HG03066 (cell line): ENCODE measurements around the gene BRWD1.

Experiments used
- ATAC-seq: cut with Tn5 transposase; IDR thresholded peaks from one replicate; pipeline ENCODE4 v1.9.1; 2021; ENCODE audit warnings: low read depth; ENCODE audit not compliant: unreplicated experiment

Gene BRWD1

DNA sequence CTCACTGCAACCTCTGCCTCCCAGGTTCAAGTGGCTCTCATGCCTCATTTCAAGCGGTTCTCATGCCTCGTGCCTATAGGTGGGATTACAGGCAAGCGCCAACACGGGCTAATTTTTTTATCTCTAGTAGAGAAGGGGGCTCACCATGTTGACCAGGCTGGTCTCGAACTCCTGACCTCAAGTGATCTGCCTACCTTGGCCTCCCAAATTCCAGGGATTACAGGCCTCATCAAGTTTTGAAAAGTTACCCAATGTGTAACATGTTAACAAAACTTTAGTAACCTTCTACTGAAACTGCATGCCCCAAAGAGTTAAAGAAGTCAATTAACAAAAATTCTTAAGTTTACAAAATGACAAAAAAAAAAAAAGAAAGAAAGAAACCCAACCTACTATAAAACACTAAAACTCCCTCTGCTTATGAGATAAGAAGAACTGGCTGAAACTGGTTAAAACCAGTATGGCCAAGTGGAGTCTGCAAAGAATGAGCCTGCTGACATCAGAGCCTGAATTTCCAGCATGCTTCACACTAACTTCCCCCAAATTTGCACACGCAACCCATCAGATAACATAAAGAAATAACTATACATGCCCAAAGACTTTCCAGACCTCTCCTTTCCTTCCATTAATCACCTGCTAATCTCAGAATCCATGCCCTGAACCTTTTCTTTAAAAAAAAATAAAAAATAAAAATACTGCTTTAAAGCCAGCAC, 104.7 kb downstream of the BRWD1 start:
- ATAC-seq = no peak

DNA sequence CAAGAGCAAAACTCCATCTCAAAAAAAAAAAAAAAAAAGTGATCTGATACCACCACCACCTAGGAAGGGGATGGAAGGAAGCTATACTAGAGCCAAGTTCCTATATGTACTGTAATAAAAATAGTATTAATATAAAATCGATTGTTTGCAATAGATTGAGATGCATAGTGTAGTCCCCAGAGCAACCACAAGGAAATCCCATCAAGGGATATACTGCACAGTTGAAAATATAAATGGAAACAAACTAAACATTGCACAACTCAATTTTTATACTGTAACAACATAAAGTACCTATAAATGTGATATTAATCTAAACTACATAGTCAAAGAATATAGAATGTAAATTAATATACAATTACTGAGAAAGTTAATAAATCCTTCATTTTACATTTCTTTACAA, 109.3 kb downstream of the BRWD1 start:
- no peak for ATAC-seq

DNA sequence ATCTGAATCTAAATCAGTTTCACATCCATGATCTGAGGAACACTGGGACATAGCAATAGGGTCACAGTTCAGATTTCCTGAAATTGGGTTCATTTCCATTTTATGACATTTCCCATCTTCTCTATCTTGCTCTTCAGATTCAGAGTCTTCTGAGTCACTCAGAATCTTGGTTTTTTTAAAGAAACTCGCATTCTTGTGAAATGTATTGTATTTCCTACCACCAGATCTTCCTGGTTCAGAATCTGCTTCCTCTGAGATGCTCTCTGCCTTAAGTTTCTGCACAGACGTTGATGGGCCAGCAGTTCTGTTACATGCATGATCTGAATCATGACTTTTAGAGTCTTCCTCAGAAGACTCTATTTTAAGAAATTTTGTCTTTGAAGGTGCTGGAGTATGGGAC, 114.6 kb downstream of the BRWD1 start:
- no peak for ATAC-seq

DNA sequence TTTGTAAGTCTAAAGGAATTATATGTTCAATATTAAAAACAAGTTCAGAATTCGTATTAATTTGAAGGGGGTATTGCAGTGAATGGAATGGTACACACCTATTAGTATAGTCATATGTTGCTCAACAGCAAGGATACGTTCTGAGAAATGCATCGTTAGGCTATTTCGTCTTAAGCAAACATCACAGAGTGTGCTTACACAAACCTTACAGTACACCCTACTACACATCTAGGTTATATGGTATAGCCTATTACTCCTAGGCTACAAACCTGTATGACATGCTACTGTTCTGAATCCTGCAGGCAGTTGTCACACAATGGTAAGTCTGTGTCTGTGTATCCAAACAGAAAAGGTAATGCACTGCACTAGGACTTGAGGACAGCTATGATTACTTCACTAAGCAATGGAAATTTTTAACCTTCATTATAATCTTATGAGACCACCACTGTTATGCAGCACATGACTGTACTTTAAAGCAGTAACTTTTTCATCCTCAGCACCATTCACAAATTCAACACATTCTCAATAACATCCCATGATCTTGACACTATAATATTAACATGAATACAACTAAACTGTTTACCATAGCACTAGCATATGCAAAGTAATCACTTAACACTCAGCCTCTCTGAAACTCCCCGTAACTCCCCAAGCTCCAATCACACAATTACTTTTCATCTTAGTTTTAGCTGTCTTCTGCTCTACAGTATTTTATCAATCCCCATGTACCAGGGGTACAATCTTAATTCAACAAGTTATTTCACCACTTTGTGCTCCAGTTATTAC, 115.8 kb downstream of the BRWD1 start:
- no peak for ATAC-seq

DNA sequence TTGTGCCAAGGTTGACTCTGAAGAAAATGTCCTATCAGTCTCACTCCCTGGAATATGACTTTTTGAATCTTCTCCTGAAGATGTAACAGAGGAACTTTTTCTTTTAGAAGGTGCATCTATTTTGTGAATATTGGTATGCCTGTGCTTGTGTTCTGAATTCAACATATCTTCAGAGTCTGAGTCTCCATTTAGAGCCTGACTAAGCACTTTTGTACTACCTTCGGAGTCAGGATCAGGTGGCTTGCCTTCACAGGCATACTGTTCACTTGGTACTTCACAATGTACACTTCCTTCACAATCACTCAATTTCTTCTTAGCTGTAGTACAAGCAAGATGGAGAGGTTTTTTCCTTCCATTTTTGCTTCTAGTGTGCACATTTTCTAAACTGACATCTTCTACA, 116.6 kb downstream of the BRWD1 start:
- no peak for ATAC-seq

DNA sequence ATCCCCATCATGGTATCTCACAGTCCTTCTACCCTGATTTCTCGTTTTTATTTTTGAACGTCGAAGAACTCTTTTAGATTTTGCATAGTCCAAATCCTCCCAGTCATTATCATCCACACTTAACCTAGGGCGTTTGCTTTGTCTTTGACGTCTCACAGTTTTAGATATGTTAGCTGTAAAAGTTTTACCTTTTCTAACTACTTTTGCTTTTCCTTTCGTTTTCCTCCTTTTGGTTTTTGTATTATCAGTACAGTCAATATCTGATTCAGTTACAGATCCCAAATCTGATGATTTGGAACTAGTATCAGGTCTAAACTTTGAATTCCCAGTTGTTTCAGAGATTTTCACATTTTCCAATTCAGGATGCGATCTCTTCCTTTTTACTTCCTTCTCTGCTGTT, 117.1 kb downstream of the BRWD1 start:
- ATAC-seq = no peak

DNA sequence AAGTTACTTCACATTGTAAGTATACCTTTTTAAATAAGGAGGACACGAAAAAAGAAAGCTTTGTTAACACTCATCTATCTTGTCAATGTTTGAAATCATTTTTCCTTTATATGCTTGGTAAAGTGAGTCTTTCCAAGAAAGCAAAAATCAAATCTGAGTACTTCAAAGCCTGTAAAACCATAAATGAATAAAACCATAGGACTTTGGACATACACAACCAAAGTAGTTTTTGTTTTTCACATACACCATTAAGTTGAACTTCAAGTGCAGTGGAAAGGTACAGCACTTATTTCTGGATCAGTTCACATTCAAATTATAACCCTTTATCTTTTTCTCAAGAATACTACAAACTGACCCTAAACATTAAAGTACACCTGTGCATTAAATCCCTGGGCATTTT, 120.1 kb downstream of the BRWD1 start:
- no peak for ATAC-seq

DNA sequence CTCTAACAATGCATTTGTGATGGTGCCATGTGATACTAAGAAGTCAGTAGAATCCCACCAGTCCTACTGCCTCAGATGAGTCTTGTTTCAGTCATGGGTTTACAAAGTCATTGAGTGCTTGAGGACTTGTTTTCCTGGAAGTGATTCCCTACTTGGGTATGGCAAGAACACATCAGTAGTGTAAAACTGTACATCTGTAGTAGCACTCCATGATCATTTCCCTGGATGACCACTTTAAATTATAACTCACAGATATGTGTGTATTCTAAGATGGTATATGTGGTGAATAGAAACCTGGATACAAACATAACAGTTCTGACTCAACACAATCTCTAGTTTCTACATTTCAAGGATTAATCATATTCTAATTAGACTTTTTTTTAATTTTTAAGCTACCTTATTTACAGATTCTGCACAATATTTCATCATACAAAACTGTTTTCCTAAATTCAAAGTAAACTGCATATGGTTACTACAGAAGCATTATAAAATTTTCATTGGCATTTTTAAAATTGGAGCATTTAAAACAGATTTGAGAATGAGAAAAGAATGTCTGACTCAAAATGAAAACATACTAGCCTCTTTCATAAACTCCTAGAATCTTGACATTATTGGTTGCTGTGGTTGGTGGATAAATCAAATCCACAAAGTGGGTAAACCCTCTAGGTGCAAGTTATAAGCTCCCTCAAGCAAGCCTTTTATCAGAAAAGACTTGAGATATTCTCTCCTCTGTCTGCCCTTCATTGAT, 123.4 kb downstream of the BRWD1 start:
- no peak for ATAC-seq

DNA sequence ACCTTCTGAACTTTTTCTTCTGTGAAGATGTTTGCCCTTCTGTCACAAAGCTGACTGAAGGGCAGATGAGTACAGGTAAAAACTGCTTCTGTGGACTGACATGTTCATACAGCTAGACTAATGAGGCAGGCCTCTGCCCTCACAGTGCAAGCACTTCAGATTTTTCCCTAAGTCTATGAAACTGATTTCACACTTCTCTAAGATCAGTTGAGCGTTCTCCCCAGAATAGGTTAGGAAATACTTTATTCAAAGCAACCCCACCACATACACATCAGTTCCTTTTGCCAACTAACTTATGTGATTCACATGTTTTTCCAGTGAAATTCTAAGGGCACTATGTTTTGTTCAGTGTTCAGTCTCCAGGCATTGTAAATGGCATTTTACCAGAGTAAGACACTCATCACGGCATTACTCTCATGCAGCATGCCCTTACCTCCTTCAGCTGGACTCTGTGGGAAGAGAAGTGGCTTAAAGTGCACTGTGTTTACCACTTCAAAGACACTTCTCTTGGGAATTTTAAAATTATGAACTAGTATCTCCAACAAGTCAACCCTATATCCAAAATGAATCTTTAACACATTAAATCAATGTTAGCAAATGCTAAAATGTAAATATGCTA, 124.8 kb downstream of the BRWD1 start:
- ATAC-seq = no peak

DNA sequence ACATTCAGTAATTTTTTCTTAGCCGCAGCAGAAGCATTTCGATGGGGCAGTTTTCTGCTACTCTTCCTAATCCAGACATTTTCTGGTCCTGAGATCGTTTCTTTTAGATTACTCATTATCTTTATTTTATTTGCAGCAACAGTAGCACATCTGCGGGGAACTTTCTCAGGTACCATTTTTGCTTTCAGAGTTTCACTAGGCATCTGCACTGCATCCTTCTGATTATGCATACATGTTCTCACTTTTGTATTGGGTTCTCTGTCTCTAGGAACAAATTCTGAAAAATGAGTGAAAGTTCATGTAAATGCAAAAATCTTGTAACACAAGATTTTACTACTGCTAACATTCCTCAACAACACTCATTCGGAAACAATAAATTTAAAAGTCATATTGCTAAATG, 126.3 kb downstream of the BRWD1 start:
- ATAC-seq = no peak

DNA sequence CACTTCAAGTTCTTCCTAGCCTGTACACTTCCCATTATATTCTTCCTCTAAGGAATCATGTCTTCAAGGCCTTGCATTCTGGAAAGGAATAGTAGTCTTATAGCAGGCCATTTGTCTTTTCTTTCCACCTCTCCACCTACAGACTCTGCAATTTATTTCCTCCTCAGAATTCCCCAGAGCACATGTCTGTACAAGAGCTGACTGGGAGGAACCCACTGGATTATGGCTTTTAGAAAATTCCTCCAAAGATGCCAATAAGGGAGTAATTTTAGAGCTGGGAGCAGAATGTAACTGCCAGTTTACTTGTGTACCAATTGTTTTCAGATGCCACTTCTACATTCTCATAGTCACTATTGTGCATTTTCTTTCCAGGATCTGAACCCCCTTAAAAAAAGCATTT, 126.8 kb downstream of the BRWD1 start:
- no peak for ATAC-seq

DNA sequence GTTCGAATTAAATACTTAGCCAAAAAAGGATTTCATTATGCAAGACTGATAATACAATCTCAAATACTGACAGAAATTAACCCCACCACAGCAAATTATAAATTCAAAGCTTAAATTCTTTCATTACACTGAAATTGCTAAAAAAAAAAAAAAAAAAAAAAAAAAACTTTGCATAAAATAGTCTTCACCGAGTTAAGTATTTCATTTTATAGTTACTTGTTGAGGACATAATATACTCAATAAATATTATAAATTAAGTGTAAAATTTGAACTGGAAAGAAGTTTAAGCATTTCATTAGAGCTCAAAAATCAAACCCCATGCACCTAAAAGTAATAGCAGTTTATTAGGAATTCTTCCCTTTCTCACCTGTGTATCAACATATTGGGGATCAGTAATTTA, 128.3 kb downstream of the BRWD1 start:
- ATAC-seq = no peak

DNA sequence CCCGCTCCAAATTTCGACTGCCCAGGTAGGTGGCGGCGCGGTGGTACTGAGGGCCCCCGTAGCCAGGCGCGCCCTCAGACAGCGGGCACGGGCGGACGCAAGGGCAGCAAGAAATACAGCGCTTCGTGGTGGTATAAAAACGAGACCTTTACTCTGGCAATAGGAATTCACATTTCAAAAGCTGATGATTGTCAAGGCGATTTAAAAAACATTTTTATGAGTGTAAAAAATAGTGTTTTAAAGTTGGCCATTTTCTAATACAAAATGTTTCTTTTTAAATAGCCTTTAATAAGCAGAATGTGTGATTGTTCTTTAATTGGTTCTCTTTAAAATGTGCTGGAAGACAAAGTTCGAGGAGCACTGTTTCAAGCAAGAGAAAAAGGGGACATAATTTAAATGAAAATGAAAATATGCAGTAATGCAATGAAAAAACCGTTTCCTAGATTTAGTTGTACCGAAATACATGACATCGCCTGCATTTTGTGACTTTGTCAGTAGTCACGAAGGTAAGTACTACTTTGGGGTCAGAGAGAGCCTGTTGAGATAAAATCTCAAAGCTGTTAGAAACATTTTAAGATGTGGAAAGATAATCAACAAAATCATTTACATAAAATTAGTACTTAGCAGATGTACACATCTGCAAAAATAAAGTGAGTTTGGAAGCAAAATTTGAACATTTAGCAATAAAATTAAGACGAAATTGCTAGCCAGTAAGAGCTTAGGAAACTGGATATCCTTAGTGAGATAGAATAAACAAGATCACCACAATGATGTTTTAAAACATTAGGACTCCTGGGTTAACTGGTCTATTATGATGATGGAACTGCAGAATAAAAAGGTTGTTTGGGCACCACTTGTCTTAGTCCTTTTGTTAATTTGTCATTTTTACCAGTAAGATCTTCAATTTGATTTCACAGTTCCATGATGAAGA, 129.1 kb downstream of the BRWD1 start:
- ATAC-seq = no peak

DNA sequence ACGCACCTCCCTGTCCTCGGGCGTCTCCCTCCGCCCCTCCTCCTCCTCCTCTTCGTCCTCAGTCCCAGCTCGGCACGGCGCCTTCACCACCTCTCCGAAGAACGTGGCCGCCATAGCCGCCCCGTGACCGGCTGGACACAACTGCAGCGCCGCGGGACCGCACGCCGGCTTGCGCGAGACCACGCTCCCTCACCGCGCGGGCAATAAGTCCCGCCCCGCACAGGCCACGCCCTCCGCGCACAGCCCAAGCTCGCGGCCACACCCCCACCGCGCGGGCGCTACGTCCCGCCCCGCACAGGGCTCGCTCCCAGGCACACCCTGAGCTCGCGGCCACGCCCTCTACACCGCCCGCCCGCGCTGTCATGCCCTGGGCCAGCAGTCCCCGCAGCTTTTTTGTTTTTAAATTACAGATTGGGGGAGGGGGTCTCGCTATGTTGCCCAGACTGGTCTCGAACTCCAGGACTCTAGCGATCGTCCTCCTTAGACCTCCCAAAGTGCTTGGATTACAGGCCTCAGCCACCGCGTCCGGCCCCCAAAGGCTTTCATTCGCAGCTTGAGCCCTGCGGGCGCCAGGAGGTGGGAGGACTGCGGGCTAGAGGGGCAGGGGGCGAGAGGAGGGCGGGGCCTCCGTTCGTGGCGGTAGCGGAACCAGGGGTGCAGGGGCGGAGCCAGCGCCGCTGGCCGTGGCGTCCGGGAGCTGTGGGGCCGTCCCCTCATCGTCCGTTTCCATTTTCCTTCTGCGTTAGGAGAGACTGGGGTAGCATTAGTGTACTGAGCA, 130.0 kb downstream of the BRWD1 start, which contains the start of gene PSMG1:
PSMG1 (minus strand) TSS at position 180 of the 778 bp plus-strand sequence; CDS start at position 114, 66 bp downstream.
- ATAC-seq = peak; percentile 78

DNA sequence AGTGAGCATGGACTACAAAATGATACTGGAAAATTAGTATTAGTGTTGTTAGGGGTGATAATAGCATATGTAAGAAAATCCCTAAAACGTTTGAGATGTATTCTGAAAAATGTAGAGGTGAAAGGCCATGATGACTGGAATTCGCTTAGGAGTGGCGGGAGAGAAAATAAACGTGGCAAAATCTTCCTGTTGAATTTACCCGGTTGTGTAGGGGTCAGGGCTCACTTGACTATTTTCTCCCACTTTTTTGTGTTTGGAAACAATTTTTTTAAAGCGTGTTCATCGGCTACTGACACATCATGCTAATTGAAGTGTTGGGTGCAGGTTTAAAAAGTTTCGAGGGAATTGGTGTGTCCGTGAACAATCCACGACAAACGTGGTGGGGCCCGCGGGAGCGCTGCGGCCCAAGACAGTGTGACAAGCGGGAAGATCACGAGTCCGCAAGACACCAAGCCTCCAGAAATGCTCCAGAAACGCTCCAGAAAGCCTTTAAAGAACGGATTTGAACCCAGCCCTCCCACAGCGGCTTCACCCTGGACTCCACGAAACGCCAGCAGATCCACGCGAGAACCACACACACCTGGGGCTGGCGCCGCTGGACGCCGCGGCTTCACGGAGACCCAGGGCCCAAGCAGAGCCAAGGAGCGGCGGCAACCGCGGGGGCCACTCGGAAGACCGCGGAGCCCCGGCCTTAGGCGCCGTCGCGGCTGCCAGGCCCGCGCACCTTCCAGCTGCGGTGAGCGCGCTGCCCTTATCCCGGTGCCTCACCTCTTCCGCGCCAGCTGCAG, 130.8 kb downstream of the BRWD1 start:
- ATAC-seq = peak; percentile 22

DNA sequence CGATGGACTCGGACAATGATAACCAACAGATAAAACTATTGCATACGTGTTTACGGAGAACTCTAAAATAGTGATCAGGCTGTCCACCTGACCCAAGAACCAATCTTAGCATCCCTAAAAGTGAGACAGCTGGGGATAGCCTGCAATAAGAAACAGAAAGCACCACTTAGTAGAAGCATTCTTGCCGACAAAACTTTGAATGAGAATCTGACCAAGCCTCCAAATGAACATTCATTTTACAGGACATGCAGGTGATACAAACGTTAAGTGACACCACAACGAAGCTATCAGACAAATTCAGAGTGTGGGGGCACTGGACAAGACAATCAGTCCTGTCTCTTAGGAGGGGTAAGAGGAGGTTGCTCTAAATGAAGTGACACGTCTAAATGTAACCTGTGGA, 131.4 kb downstream of the BRWD1 start:
- ATAC-seq = no peak

DNA sequence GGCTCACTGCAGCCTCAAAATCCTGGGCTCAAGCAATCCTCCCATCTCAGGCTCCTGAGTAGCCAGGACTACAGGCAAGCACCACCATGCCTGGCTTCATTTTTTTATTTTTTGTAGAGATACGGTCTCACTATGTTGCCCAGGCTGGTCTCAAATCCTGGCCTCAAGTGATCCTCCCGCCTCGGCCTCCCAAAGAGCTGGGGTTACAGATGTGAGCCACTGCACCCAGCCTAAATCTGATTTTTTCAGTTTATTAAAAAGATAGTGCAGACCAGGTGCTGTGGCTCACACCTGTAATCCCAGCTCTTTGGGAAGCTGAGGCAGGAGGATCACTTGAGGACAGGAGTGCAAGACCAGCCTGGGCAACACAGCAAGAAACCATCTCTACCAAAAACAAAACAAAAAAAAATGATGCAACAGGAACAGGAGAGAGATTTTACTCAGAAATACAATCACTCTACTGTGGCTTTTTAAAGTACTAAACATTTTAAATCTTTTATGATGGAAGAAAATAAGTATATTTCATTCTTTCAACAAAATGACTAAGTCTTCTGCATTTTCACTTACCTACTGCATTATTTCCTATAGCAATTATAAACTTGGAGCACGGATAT, 132.1 kb downstream of the BRWD1 start:
- no peak for ATAC-seq

DNA sequence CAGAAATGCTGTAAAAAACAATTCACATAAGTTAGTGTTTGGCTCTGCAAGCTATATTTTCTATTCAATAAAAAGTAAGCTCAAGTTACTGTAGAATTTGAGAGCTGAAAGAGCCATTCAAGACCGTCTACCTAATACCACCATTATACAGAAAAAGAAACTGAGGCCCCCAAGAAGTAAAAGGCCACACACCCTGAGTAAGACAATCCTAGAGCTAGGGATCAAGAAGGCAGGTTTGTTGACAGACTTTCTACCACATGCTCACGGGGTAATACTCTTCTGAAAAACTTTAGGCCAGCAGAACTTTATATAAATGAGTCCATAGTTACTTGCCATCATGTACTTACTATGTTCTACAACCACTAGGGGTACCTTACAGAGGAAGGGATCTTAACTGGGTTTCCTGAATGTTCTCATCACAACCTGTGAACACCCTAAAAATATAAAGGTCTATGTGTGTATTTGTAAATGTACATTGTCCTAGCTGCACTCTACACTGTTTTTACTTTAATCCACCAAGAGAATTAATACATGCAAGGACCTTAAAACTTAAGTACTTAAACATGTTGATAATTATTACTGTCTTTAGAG, 132.9 kb downstream of the BRWD1 start:
- no peak for ATAC-seq
